Dermis microvascular lymphatic vessel endothelial cell (primary cell): ENCODE data around the gene RBBP7. TPM values are rescaled to one million over a fixed set of nuclear protein-coding genes. Genes with fewer than 3 reads are reported as not detected.
"Not testable (repeated sequence)": the region's sequence is repeated elsewhere in the genome, so short reads cannot be mapped to it uniquely, and the experiment has no call there.

ENCODE experiments used
- DNase-seq, 2 donors: peaks; one replicate each; pipeline versions ENCODE4 v3.0.0 to v3.0.0-alpha.2; 2010; ENCODE audit warnings: low read depth in 2 of 2
- total RNA-seq: library from RNA; depleted of rRNA; stranded (reverse); fragments of >200 nt; gene quantifications from 2 replicates; pipeline ENCODE4 v1.2.1, GENCODE V29; 2014

RBBP7 gene
- total RNA-seq, 1 donor from 2014 or later = 162 TPM

GRCh38 chrX:16867947-16868346 is 2.2 kb downstream of the RBBP7 start:
- no peak for DNase-seq

- DNase-seq = no peak
These were observed 7.3 kb downstream of the RBBP7 start for GRCh38 chrX:16862829-16863228.

GRCh38 chrX:16856744-16857143 is 13.4 kb downstream of the RBBP7 start:
- DNase-seq = no peak

- not testable (repeated sequence) for DNase-seq
These were observed 14.1 kb downstream of the RBBP7 start for GRCh38 chrX:16856076-16856404.

DNA sequence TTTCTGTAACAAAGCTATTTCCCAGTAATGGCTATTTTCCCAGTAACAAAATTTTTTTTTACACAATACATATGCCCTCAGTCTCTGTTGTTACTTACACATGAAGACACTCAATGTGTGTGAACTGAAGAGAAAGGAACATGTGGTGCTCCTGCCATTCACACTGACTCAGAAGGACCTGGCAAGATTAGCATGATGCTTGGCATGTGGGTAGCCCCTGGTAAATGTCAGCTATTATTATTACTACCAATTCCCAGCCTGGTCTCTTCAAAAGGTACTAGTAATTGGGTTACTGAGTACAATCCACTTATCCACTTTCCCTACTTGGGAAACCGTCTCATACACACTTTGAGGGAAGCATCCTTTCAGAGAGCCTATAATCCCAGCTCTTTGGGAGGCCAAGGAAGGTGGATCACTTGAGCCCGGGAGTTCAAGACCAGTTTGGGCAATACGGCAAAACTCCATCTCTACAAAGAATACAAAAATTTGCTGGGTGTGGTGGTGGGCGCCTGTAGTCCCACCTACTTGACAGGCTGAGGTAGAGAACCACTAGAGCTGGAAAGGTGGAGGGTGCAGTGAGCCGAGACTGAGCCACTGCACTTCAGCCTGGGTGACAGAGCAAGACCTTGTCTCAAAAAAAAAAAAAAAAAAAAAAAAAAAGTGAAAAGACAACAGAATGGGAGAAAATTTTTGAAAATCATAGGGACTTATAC is 14.6 kb downstream of the RBBP7 start:
- DNase-seq = no peak

DNA sequence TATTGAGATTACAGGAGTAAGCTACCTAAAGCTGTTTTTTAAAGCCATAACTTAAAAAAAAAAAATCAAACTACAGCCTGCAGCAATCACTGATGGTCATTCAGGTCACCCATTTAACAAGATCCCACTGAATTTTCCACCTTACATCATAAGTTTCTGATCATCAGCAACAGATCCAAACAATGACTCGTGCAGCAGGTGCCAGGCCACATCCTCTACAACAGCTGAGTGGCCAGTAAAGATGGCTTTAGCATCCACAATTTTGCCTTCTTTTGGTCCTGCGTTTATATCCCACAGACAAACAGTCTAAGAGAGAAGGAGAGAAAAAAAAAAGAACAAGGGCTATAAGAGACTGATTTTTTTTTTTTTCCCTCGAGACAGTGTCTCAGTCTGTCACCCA is 16.6 kb downstream of the RBBP7 start:
- DNase-seq = no peak

- no peak for DNase-seq
These were observed 17.5 kb downstream of the RBBP7 start for GRCh38 chrX:16852617-16853179.

DNA sequence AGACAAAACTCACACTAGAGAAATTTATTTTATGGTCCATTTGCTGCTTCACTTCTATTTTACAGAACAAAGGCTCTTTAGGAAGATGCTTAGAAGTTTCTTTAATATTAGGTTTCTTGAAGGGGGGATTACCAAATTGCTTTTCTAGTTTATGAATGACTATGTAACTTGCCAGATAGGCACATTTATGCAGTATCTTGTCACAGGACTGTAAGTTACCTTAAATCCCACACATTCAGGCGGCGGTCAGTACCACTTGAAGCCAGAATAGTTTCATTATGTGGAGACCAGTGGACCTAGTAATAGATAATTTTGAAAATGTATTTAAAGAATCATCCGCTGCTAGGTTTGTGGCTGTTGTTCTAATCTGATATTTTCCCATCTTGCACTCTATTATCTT is 18.3 kb downstream of the RBBP7 start:
- DNase-seq = no peak

GRCh38 chrX:16851421-16851820 is 18.7 kb downstream of the RBBP7 start:
- no peak for DNase-seq

DNA sequence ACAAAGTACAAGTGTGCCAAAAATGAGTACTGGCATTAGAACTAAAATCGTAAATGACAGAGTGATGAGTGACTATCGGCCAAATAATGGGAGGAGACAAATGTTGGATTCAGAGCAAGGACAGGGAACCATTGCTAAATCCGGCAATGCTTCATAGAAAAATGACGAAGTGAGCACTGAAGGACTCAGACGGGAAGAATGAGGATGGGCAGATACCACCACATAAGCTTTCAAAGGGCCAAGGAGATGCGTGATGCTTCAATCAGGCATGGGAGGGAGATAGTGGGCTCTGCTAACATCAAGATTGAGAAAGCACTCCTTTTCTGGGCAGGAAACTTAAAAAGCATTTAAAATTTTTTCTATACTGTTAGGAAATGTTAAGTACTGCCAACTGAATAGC is 21.6 kb downstream of the RBBP7 start:
- DNase-seq = no peak

DNA sequence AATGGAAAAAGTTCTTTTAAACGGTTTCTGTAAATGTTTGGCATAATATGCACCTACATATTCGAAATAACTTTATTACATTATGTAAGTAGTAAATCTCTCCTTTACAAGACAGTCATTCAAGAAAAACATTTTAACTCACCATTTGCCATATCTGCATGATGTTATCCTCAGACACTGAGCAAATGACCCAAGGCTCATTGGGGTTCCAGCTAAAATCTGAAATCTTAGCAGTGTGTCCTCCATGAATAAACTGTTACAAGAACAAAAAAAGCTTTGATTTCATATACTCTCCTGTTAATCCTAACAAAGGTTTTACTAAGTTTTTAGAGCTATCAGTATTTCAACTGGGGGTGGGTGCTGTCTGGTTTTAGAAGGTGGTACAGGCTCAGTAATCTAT is 24.5 kb downstream of the RBBP7 start:
- DNase-seq = no peak

DNA sequence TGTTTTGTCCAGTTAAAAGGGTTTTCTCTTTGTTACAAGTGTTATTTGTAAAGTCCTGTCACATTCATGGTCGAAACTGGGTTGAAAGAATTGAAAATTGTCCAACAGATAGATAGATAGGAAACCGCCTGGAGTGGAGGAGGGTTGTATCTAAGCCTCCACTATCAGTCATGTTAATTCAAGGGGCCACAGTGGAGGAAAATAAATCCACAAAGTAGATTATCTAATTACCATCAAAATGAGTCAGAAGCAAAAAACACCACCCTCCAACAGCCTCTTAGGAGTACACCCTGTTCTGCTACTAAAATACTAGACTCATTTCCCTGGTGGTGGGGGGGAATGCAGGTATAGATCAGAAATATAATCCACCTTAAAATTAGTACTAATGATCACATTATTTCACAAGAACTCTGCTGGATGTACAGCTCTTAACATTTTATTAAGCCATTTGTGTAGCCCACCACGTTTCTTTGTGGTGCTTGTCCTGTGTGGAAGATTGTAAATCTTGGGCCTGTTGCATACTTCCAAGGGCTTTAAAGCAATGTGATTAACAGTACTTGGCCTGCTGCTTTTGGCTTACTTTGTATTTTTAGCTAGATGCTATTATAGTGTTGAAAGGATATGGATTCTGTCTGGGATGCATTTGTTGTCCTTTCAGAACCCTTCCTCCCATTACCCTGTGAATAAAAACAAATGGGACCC is 26.8 kb downstream of the RBBP7 start:
- DNase-seq = no peak

GRCh38 chrX:16842684-16843083 is 27.5 kb downstream of the RBBP7 start:
- DNase-seq = no peak

DNA sequence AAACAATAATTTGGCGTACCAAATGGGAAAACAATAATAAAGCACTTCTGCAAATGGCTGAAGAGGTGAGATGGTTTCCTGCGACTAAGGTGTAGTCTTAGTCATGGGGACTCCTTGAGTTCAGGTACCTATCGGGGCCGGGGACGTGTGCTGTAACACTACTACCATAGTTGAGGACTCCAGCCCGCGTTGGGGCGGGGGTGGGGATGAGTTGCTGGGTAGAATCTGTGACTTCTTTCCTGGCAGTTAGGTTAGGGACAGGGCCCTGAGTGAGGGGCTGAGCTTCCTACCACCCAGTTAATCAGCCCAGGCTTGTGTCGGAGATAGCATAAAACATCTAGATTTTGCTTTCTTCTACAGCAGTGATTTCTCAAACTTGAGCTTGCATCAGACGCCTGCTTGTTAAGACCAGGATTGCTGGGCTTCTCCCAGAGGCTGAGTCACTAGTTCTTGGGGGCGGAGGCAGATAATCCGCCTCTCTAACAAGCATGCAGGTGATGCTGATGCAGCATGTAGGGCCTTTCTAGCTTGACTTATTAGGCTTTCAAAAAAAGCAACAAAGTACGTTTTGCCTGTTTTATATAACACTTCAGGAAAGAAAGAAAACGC is 30.2 kb downstream of the RBBP7 start:
- peak in 1 of 2 donors; percentile 3 for DNase-seq

DNA sequence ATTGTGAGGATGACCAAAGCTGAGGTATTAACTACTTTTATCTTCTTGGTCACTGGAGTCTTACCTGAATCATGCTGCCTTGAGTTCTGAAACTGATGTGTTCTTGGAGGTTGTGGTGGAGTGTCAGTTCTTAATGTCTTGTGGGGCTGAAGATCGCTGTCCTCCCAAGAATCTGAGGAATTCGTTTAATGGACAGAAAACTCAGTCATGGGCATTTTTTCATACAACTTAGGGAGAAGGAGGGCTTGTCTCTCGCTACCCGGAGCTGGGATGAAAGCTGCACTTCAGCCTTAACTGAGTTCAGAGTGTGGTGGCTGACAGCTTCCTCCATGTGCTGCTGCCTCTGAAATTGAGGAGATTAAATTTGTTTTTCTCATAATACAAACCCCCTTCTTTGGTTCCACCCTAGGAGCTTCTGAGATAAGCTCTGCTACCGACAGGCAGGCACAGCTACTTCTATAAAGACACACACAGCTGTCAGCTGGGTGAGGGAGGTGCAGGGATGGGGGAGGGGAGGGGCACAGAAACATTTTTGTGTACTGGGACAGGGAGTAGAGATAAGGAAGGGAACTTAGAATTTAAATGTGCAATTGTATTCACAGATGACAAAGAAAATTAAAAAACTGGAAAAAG is 30.8 kb downstream of the RBBP7 start:
- no peak for DNase-seq

- DNase-seq = peak; percentile 9 to 80
These were observed 31.7 kb downstream of the RBBP7 start for GRCh38 chrX:16838202-16839066.

DNA sequence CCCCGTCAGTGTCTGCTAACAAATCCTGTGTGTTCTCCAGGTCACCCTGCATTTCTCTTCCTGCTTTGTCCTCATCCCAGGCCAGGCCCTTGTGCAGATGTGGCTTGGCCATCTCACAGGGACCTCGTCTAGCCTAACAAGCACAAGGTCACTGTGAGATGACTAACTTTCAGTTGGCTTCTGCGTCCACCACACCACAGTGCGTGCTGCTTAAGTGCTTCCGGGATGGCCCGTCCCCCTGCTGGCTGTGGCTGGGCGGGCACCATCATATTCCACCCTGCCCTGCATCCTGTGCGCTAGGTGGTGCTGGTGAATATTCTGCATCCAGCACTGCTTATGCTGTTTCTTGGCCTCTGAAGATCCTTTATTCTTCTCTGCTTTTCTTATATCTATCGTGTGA is 33.8 kb downstream of the RBBP7 start:
- DNase-seq = peak; percentile 25 to 52

DNA sequence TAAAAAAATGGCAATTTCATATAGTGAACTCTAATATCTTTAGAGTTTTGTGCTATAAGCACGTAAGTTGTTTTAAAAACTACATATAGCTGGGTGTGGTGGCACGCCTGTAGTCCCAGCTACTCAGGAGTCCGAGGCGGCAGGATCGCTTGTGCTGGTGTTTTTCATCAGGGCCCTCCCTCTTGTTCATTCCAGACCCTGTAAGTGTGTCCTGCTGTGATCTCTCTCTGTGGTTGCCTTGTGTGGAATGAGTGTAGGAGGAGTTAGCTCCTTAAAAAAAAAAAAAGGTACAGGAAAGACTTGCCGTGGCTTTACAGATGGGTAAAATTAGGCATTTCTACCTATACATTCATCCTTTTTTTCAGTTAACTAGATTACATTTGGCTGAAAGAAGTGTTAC is 35.4 kb downstream of the RBBP7 start:
- no peak for DNase-seq

GRCh38 chrX:16832301-16832700 is 37.9 kb downstream of the RBBP7 start:
- DNase-seq = no peak

DNA sequence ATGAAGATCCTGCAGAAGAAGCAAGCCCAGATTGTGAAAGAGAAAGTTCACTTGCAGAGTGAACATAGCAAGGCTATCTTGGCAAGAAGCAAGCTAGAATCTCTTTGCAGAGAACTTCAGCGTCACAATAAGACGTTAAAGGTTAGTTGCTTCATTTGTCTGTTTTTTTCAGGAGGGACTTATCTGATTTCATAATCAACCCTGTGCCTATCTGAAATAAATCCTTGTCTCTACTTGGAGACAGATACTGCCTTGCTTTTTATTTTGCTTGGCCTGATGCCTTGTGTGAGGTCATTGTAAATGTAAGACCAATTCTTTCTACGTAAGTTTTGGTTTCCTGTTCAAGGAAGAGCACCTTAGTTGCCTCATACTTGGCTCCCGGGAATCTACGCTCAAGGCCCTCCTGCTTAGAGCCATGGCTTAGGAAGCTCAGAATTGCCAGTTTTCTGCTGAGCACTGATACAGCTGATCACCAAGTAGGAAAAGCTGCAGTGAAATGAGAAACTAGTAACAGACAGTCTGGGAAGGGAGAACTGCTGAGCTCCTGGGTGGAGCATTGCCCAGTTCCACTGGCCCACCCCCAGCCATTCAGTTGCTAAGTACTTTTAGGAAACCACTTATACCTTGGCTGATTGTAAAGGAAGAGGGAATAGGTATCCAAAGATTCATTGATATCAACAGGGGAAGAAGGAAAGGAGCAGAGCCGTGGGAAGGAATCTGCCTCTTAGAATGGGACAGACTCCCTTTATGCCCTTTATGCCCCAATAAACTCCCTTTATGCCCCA is 41.8 kb downstream of the RBBP7 start:
- DNase-seq = peak in 1 of 2 donors; percentile 62
